KG1 (cell line): ENCODE measurements around the gene KRTAP6-1.

Source experiments
- DNase-seq: peaks from one replicate; lab custom pipeline; 2025; lab: John Stamatoyannopoulos, UW

The KRTAP6-1 gene, protein sequence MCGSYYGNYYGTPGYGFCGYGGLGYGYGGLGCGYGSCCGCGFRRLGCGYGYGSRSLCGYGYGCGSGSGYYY

DNA sequence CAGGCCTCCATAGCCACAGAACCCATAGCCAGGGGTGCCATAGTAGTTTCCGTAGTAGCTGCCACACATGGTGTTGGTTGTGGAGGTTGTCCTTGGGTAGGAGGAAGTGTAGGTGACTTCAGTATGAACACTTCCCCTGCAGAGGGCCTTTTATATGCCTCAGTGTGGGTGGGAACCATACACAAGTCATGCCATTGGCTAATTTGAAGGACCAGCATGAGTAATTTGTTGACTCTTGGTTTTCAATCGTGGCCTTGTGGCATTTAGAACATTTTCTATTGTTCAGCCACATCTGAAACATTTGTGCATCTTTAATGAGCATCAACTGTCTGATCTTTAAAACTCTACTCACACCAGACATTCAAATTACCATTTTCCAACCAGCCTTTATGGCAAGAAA lies at the start of gene KRTAP6-1:
Gene KRTAP6-1 (minus strand): TSS at position 95 of the 400 bp plus-strand sequence. CDS start 26 bp downstream, at position 69.
- DNase-seq, result no peak

DNA sequence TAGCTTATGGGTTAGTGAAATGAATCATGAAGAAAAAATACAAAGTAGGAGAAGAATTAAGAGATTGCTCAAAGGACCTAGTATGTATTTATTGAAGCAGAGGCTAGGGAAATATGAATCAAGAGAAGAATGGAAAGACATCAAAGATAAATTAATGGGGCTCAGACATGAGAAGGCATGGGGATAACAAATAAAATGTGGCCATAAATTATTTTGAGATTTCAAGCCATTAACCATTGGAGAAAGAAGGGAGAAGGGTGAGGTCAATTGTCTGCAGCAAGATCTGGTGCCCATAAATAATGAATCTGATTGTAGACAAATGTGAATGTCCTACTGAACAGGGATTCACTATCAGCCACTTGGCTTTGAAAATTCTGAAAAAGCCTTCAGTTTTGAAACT lies 39.2 kb upstream of the KRTAP6-1 start:
- DNase-seq, result no peak

DNA sequence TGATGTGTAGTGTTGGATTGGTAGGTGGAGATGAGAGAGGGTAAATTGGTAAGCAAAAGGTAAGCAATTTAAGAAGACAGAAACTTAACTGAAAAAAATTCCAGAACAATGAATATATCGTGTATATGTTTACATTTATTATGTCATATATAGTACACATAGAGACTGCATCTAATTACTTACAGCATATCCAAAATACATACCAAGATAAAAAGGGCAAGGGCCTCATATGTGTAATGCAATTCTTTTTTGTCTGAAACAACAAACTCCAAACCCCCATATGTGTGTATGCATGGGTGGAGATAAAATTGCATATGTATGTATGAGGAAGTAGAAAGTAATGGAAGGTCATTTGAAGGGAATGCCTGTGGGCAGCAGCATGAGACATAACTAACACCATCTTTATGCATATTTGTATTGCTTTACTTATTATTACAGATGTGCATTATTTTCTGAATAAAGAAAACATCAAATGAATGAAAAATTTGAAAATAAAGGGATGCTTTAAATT lies 33.2 kb upstream of the KRTAP6-1 start:
- DNase-seq, result no peak

DNA sequence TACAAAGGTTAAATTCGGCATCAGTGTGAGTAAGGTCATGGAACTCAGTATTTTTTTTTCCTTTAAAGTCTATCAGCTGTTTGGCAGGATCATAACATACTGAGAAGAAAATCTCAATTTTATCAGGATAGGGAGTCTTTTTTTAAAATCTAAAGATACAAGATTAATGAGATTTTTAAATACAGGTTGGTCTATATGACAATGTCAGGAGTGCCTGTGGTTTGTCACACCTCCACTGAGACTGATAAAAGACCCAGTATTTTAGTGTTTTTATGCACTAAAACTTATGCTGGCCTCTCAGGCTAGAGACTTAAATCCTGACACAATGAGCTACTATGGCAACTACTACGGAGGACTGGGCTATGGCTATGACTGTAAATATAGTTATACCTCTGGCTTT lies 28.8 kb upstream of the KRTAP6-1 start, which contains the start of gene KRTAP20-3:
Gene KRTAP20-3 (plus strand): TSS at position 301 of the 400 bp plus-strand sequence.
- DNase-seq, result no peak

DNA sequence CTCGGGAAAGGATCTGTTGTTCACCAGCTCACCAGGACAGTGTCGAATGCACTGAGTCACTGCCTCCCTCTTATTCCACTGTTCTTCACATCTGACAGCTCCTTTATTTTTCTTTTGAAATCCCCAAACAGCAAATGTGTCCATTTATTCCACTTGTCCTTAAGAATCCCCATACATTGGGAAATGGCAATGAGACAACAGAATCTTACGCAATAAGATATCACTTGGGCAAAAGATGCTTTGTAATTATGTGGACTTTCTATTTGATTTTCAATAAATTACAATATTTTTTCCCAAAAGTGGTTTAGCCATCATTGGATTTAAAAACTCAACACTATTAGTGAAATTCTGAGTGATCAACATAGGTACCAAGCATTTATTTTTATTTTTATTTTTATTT lies 25.0 kb upstream of the KRTAP6-1 start:
- DNase-seq, result no peak

DNA sequence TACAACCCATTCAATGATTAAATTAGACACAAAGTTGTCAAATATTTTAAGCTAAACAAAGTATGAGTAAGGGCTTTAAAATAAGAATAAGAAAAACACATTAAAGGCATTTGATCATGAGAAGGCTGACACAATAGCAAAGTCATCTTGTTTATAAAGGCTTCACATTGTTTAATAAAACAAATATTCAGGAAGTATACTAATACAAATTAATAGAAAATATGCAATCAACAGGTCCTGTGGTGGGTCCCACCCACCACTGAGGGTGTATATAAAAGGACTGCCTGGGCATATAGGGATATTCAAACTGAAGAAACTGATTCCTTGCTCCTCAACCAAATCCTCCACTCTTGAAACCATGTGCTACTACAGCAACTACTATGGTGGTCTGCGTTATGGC lies 21.2 kb upstream of the KRTAP6-1 start, which contains the start of gene KRTAP20-2:
Gene KRTAP20-2 (plus strand): TSS at position 301 of the 400 bp plus-strand sequence. CDS start 58 bp downstream, at position 359.
- no peak for DNase-seq

DNA sequence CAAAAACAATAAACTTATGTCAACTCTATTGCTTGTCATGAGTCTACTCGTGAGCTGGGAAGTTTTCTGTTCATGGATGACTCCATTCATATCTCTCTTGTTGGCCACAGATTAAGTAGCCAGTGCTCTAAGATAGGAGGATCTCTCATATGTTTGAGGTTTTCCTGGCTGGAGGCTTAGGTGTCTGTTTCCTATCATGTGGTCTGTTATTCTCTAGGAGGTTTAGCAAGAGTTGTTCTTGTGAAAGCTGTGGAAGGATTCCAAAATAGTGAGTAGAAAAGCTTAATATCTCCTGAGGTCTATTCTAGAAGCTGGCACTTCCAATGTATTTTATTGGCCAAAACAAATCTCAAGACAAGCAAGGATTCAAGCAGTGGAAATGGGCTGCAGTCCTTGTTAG lies 15.5 kb upstream of the KRTAP6-1 start:
- DNase-seq, result no peak

DNA sequence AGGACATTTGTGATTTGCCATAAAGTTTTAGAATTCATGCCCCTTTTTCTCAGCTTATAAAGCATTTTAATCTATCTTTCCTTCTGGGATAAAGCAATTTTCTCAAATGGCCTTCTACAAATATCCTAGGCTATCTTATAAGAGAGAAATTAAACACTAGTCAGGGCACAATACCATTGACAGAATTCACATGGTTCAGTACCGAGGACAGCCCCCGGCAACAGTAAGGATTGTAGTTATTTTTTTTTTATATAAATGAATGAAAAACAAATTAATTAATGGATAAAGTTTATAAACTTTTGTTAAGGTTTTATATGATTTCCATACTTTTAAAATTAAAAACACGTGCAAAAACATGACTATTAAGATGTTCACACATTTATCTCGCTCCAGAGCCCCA lies 14.4 kb upstream of the KRTAP6-1 start:
- DNase-seq, result no peak

DNA sequence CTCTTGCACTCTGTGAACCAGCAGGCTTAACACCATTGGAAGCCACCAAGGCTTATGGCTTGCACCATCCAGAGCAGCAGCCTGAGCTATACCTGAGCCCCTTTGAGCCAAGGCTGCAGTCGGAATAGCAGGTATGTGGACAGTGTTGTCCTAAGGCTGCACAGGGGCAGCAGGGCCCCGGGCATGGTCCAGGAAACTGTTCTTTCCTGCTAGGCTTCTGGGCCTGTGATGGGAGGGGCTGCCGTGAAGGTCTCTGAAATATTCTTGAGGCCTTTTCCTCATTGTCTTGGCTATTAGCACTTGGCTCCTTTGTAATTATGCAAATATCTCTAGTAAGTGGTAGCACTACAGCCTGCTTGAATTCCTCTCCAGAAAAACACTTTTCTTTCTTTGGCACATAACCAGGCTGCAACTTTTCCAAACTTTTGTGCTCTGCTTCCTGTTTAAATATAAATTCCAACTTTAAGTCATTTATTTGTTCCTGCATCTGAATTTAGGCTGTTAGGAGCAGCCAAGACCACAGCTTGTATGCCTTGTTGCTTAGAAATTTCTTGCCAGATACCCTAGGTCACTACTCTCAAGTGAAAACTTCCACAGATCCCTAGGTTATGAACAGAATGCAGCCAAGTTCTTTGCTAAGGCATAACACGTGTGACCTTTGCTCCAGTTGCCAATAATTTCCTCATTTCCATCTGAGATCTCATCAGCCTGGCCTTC lies 11.9 kb upstream of the KRTAP6-1 start:
- DNase-seq, result no peak

DNA sequence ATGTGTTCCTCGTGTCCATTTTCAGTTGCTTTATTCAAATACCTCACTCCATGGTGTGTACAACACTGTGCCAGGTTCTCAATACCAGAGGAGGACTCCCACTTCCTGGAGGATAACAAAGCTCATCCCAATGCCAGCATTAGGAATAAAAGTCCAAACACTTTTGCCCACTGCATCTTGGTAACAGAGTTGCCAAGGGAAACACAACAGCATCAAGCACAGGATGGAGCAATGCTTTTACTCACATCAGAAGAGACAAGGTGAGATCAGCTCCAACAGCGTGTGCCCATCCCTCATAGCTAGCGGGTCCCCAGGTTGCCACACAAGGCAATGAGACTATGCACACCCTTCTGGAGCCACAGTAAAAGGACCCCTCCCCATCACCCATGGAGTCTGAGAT lies 9.6 kb upstream of the KRTAP6-1 start:
- no peak for DNase-seq

DNA sequence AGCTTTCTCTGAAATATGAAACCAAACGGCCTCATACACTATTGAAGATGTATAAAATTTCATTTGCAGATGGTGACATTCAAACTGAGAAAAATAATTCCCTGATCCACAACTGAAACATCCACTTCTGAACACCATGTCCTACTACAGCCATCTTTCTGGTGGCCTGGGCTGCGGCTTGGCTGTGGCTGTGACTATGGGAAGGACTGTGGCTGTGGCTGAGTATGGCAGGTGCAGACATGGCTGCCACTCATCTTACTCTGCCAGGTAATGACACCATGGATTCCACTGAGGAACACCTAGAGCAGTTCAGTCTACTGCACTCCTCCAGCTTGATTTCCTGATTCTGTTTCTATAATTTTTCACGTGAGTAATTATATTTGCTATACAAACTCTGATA lies 6.8 kb upstream of the KRTAP6-1 start, which contains the start of gene KRTAP20-4:
Gene KRTAP20-4 (plus strand): TSS at position 106 of the 400 bp plus-strand sequence.
- DNase-seq, result no peak

DNA sequence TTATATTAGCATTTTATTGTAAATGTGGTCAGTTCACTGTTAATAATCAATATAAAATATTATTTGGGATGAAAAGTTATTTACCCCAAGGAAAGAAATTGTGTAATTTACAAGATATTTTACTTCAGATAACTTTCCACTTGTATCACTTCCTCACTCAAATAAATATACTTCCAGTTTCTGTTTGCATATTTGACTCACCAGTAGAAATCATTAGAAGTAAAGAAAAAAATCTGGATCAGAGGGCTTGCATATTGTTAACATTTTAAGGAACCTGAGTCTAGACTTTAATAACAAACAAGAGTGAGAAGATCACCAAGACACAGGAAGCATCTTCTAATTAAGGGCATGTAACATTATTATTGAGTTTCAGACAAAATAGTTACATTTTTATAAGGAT lies 6.3 kb upstream of the KRTAP6-1 start:
- DNase-seq, result no peak

DNA sequence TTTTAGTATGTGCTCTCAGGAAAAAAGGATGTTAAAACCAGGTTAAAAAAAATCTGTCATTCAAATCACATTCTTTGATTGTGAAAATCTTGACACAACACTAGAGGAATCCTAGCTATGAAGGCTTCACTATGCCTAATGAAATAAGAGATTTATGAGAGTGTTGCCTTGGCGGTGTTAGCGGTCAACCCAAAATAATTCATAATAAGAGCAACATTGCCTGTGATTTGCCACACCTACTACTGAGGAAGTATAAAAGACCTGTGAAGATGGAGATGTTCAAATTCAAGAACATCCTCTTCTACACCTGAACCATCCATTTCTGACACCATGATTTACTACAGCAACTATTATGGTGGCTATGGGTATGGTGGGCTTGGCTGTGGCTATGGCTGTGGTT lies 2.4 kb upstream of the KRTAP6-1 start, which contains the start of gene KRTAP20-1:
Gene KRTAP20-1 (plus strand): TSS at position 301 of the 400 bp plus-strand sequence. CDS start 30 bp downstream, at position 331.
- DNase-seq, result no peak

DNA sequence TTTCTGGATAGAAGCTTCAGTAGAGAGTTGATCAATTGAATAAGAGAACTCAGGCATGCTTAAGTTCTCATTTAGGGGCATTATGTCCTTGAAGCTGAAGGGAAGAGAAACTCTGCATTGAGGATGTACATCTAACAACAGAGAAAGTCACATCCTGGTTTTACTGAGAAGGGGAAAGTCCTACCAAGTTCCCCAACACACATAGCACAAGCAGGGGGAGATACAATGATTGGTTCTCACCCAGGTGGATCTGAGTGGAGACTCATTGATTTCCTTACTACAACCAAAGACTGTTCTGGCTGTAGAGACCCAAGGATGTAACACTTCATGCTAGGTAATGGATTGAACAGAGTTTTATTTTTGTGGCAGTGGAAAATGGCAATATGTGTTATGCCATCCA lies 1.5 kb upstream of the KRTAP6-1 start:
- DNase-seq, result no peak

DNA sequence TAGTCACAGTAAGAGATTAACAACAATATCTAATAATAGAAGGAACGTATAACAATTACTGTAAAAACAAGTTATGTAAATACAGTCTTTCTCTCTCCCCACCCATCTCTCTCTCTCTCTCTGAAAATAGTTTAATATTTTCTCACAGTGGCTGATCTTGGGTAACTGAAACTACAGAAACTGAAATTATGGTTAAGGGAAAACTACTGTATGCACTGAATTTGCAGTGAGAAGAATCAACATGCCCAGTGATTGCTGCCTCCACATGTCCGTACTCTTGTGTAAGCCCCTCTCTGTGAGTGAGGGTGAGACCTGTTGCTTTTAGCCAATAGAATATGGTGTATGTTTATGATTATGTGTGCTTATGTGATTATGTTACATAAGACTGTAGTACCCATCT lies 1.6 kb downstream of the KRTAP6-1 start:
- no peak for DNase-seq

DNA sequence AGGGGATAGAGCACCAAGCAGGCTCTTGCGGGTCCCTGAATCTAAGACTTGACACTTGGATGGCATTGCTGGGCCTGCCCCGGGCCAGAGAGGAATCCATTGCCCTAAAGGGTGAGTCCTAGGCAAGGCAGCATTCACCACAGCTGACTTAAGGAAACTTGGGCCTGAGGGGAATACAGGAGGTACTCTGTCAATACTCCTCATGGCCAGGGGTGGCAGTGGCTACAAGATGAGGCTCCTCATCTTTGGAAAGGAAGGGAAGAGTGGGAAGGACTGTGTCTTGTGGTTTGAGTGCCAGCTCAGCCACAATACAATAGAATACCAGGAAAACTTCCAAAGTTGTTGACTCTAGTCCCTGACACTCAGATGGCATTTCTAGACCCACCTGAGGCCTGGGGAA lies 7.8 kb downstream of the KRTAP6-1 start:
- no peak for DNase-seq

DNA sequence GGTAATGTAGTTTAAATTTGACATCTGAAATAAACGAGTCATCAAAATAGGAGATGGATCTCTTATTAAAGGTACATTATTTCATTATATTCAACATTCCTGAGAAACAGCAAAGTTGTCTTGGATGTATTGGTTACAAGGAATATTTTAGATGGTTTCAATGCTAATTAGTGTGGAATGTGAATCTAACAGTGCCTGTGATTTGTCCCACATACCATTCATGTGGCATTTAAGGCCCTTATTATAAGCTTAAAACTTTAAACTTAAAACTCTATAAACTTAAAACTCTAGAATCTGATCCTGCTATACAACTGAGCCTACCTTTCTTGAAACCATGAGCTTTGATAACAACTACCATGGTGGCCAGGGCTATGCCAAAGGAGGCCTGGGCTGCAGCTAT lies 12.9 kb downstream of the KRTAP6-1 start, which contains the start of gene KRTAP22-1:
Gene KRTAP22-1 (plus strand): TSS at position 301 of the 400 bp plus-strand sequence.
- no peak for DNase-seq

DNA sequence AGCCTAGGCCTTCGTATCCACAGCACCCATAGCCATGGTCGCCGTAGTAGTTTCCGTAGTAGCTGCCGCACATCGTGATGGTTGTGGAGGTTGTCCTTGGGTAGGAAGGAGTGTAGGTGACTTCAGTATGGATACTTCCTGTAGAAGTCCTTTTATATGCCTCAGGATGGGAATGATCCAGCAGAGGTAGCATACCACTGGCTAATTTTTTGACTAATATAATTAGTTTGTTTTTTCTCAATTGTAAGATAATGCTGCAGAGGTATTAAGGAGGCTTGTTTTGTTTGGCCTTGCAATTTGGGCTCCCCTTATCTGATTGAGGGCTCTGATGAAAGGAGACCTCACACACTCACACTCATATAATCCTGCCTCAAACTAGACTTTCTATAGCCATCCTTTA lies 14.9 kb downstream of the KRTAP6-1 start, which contains the start of gene KRTAP6-2:
Gene KRTAP6-2 (minus strand): TSS at position 101 of the 400 bp plus-strand sequence. CDS start 28 bp downstream, at position 73.
- DNase-seq, result no peak

DNA sequence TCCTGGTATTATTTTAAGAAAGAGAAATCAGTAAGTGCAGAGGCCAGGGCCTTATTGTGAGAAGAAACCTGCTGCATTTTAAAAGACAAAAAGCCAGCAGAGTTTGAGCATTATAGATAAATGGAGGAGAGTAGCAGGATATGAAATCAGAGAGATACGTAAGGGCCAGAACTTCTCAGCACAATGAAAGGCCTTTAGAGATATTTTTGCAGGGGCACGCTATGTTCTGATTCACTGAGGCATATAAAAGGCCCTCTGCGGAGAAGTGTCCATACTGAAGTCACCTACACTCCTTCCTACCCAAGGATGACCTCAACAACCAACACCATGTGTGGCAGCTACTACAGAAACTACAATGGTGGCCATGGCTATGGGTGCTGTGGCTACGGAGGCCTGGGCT lies 21.6 kb downstream of the KRTAP6-1 start, which contains the start of gene KRTAP6-3:
Gene KRTAP6-3 (plus strand): TSS at position 301 of the 400 bp plus-strand sequence. CDS start 6 bp downstream, at position 307.
- DNase-seq, result no peak

DNA sequence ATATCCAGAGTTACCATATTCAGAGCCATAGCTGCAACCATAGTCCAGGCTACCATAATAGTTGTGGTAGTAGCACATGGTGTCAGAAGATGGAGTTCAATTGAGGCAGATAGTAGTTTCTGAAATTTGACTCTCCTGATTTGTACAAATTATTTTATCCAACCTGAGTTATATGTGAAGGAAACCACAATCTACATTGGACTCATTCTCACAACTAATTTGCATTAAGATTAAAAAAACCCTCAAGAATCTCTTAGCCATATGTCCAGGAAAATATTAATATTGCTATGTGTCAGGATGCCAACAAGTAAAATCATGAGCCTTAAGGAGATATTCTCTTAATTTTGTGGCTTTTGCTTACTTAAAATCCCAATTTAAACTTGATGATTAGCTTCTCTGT lies 23.4 kb downstream of the KRTAP6-1 start, which contains the start of gene KRTAP22-2:
Gene KRTAP22-2 (minus strand): TSS at position 101 of the 400 bp plus-strand sequence.
- no peak for DNase-seq

DNA sequence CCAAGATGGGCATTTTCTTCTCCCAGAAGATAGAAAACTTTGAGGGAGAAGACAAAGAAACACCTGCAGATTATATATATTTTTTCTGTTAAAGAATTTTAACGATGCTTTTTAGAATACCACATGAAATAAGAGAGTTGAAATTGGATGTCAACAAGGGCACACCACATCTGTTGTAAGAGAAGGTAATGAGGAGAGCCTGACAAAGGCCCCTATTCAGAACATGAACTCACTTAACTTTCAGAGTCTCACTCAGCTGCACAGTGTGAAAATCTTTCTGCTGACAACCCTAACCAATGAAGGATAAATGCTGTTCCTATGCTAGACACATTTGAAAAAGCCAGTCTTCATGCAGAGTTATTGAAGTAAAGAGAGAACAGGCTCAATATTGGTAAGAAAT lies 30.9 kb downstream of the KRTAP6-1 start:
- DNase-seq, result no peak

DNA sequence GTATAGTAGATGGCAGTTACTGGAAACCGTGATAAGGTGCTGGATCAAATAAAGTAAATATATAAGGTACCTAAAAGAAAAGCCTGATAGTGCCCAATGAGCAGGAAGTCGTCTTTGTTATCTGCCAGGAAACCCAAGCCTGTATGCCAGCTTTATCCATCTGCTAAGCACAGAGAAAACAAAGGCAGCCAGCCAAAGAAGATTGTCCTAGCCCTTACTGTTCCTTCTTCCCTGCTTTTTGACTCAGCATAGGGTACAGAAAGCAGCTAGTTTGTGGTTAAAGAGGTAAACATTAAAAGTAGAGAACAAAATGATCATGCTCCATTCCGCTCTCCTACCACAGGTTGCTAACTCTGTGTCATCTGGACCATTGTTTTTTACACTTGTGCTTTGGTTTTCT lies 33.6 kb downstream of the KRTAP6-1 start:
- no peak for DNase-seq

DNA sequence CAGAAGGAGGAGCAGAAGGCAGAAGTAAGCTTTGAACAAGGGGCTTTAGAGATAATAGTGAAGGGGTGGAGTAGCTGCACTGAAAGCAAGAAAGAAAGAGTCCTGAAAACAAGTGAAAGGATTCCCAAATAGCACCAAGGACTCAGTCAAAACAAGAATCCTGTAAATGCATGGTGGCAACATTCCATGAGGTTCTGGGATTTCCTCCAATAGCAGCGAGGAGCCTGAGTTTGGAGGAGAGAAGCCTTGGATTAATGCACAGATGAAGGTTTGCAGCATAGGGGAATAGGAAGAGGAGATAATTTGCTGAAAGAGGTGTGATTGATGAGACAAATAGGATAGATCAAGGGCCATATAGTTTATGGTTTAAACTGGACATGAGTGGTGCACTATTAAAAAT lies 34.4 kb downstream of the KRTAP6-1 start:
- no peak for DNase-seq
